IPS-20b (cell line): ENCODE data around the gene RASSF9.

Experiments
- H3K27ac ChIP-seq: one replicate; pipeline ENCODE4 v1.5.1; 2013; ENCODE audit warnings: low read length
- H3K27me3 ChIP-seq: 2 replicates; pipeline ENCODE4 v1.6.1; 2013; ENCODE audit warnings: mild to moderate bottlenecking, low read length, inconsistent platforms; ENCODE audit not compliant: insufficient read depth
- H3K36me3 ChIP-seq: 2 replicates; pipeline ENCODE4 v1.6.1; 2013; ENCODE audit warnings: low read depth, mild to moderate bottlenecking, inconsistent platforms, low read length, moderate library complexity; ENCODE audit not compliant: insufficient read depth
- H3K4me1 ChIP-seq: 2 replicates; pipeline ENCODE4 v1.6.1; 2013; ENCODE audit warnings: mild to moderate bottlenecking, control low read depth, inconsistent platforms, low read length, moderate library complexity; ENCODE audit not compliant: insufficient read depth
- H3K4me3 ChIP-seq: 2 replicates; pipeline ENCODE4 v1.5.1; 2013; ENCODE audit warnings: mild to moderate bottlenecking, low read length, inconsistent platforms
- H3K9ac ChIP-seq: 2 replicates; pipeline ENCODE4 v1.6.1; 2013; ENCODE audit warnings: low read depth, mild to moderate bottlenecking, inconsistent platforms, low read length, moderate library complexity
- H3K9me3 ChIP-seq: 2 replicates; pipeline ENCODE4 v1.6.1; 2013; ENCODE audit warnings: mild to moderate bottlenecking, low read depth, low read length, inconsistent platforms; ENCODE audit not compliant: insufficient read depth

The RASSF9 gene

GRCh38 chr12:85782711-85783110 is 53.5 kb downstream of the RASSF9 start:
- Histone ChIP-seq H3K4me1 (peaks cover 13% of the 10 kb centered on the region), H3K4me3 (no peak overlapping the region), H3K9me3 (peaks cover 6% of the 10 kb centered on the region), H3K27ac (no peak overlapping the region), H3K27me3 (no peaks in the 10 kb centered on the region), H3K9ac (no peak overlapping the region), H3K36me3 (no peaks in the 10 kb centered on the region)

GRCh38 chr12:85781766-85782165 is 54.4 kb downstream of the RASSF9 start:
- H3K27ac ChIP-seq = no peak overlapping the region
- H3K27me3 ChIP-seq = no peaks in the 10 kb centered on the region
- H3K4me3 ChIP-seq = no peak overlapping the region
- H3K36me3 ChIP-seq = no peaks in the 10 kb centered on the region
- no peak overlapping the region for H3K9ac ChIP-seq
- peaks cover 6% of the 10 kb centered on the region for H3K9me3 ChIP-seq
- H3K4me1 ChIP-seq = peaks cover 13% of the 10 kb centered on the region

- Histone ChIP-seq H3K4me1 (peaks cover 27% of the 10 kb centered on the region), H3K27me3 (no peaks in the 10 kb centered on the region), H3K9ac (no peak overlapping the region), H3K4me3 (no peak overlapping the region), H3K36me3 (no peaks in the 10 kb centered on the region), H3K27ac (no peak overlapping the region), H3K9me3 (no peaks in the 10 kb centered on the region)
Measured at GRCh38 chr12:85779768-85780167, 56.4 kb downstream of the RASSF9 start.

- peaks cover 27% of the 10 kb centered on the region for H3K4me1 ChIP-seq
- no peaks in the 10 kb centered on the region for H3K9me3 ChIP-seq
- H3K36me3 ChIP-seq = no peaks in the 10 kb centered on the region
- no peak overlapping the region; the same call in 1 of the 2 replicates for H3K4me3 ChIP-seq
- H3K27ac ChIP-seq = no peak overlapping the region
- no peak overlapping the region for H3K9ac ChIP-seq
- no peaks in the 10 kb centered on the region for H3K27me3 ChIP-seq
Measured at GRCh38 chr12:85775091-85775490, 61.1 kb downstream of the RASSF9 start.

GRCh38 chr12:85765453-85765869 is 70.7 kb downstream of the RASSF9 start:
- Histone ChIP-seq H3K27ac (no peak overlapping the region), H3K4me3 (no peak overlapping the region), H3K9ac (no peak overlapping the region), H3K36me3 (no peaks in the 10 kb centered on the region), H3K9me3 (no peaks in the 10 kb centered on the region), H3K27me3 (no peaks in the 10 kb centered on the region), H3K4me1 (no peaks in the 10 kb centered on the region)

GRCh38 chr12:85759623-85760022 is 76.6 kb downstream of the RASSF9 start:
- Histone ChIP-seq H3K27ac (no peak overlapping the region), H3K9ac (no peak overlapping the region), H3K36me3 (no peaks in the 10 kb centered on the region), H3K9me3 (peaks cover 13% of the 10 kb centered on the region), H3K4me1 (no peaks in the 10 kb centered on the region), H3K4me3 (no peak overlapping the region), H3K27me3 (no peaks in the 10 kb centered on the region)

- Histone ChIP-seq H3K4me1 (no peaks in the 10 kb centered on the region), H3K4me3 (no peak overlapping the region), H3K9me3 (peaks cover 13% of the 10 kb centered on the region), H3K36me3 (no peaks in the 10 kb centered on the region), H3K9ac (no peak overlapping the region), H3K27ac (no peak overlapping the region), H3K27me3 (no peaks in the 10 kb centered on the region)
Measured at GRCh38 chr12:85759091-85759490, 77.1 kb downstream of the RASSF9 start.

- H3K9me3 ChIP-seq = peaks cover 13% of the 10 kb centered on the region
- H3K9ac ChIP-seq = no peak overlapping the region
- H3K27me3 ChIP-seq = no peaks in the 10 kb centered on the region
- no peaks in the 10 kb centered on the region for H3K36me3 ChIP-seq
- H3K27ac ChIP-seq = no peak overlapping the region
- H3K4me1 ChIP-seq = no peaks in the 10 kb centered on the region
- H3K4me3 ChIP-seq = no peak overlapping the region
Measured at GRCh38 chr12:85755760-85756159, 80.4 kb downstream of the RASSF9 start.
